Nephron (organoid): ENCODE data around the gene LDLR.

Experiments used
- H3K27ac Mint-ChIP-seq, 3 experiments: 2 replicates each; pipeline ENCODE4 v1.8.0; 2020; ENCODE audit warnings: mixed read lengths in 3 of 3, mild to moderate bottlenecking in 2 of 3, moderate library complexity in 1 of 3
- H3K27me3 Mint-ChIP-seq: 2 replicates; pipeline ENCODE4 v1.8.0; 2021; ENCODE audit warnings: low read depth, mild to moderate bottlenecking, moderate library complexity, mixed read lengths
- H3K36me3 Mint-ChIP-seq: 2 replicates; pipeline ENCODE4 v1.8.0; 2020; ENCODE audit warnings: low read depth, mixed read lengths
- H3K4me1 Mint-ChIP-seq: 2 replicates; pipeline ENCODE4 v1.8.0; 2020; ENCODE audit warnings: mixed read lengths
- H3K4me3 Mint-ChIP-seq, 3 experiments: 2 replicates each; pipeline ENCODE4 v1.8.0; 2020; ENCODE audit warnings: mild to moderate bottlenecking in 3 of 3, mixed read lengths in 3 of 3, moderate library complexity in 2 of 3
- H3K9me3 Mint-ChIP-seq: 2 replicates; pipeline ENCODE4 v1.8.0; 2020; ENCODE audit warnings: mixed read lengths
- TF ChIP-seq, protein P1 (sequence below), 3 experiments: fragments of 200-600 bp; sonication (generic); IDR thresholded peaks; one replicate each; pipeline ENCODE4 v1.5.0; 2021; ENCODE audit warnings: antibody characterized with exemption in 3 of 3; ENCODE audit not compliant: unreplicated experiment in 3 of 3

Gene LDLR

DNA sequence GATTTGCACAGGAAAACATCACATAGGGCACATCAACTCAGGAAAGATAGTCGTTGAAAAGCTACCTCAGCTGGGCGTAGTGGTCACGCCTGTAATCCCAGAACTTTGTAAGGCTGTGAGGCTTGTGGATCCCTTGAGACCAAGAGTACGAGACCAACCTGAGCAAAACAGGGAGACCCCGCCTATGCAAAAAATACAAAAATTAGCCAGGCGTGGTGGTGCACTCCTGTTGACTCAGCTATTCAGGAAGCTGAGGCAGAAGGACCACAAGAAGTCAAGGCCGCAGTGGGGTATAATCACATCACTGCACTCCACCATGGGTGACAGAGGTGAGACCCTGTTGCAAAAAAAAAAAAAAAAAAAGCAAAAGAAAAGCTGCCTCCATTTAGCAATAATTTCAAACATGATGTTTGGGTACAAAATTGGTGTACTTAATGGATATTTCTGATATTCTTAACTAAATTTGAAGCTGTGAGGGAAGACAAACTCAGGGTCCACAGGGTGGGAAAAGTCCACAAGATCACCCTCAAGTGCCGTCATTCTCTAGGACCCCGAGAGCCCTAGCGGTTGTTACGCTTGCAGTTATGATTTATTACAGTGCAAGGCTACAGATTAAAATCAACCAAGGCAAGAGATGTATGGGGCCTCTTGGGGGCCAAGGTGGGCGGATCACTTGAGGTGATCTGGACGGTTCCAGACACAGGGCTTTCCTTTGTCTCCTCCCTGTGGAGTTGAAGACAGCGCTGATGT is 42.5 kb upstream of the LDLR start:
- H3K36me3 Mint-ChIP-seq = peaks cover 64% of the 10 kb centered on the region
- peaks cover 6% of the 10 kb centered on the region for H3K4me1 Mint-ChIP-seq
- H3K27ac Mint-ChIP-seq = peak overlapping the region in 1 of 3 experiments; percentile 38
- no peaks in the 10 kb centered on the region for H3K27me3 Mint-ChIP-seq
- no peak overlapping the region for H3K4me3 Mint-ChIP-seq
- no peaks in the 10 kb centered on the region for H3K9me3 Mint-ChIP-seq
- TF ChIP-seq, protein P1, sequence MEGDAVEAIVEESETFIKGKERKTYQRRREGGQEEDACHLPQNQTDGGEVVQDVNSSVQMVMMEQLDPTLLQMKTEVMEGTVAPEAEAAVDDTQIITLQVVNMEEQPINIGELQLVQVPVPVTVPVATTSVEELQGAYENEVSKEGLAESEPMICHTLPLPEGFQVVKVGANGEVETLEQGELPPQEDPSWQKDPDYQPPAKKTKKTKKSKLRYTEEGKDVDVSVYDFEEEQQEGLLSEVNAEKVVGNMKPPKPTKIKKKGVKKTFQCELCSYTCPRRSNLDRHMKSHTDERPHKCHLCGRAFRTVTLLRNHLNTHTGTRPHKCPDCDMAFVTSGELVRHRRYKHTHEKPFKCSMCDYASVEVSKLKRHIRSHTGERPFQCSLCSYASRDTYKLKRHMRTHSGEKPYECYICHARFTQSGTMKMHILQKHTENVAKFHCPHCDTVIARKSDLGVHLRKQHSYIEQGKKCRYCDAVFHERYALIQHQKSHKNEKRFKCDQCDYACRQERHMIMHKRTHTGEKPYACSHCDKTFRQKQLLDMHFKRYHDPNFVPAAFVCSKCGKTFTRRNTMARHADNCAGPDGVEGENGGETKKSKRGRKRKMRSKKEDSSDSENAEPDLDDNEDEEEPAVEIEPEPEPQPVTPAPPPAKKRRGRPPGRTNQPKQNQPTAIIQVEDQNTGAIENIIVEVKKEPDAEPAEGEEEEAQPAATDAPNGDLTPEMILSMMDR (IDR thresholded peaks at IDR 0.05; ENCODE audit: unreplicated experiment in 3 of 3) = no peak

GRCh38 chr19:11047866-11048265 is 41.4 kb upstream of the LDLR start:
- H3K9me3 Mint-ChIP-seq = no peaks in the 10 kb centered on the region
- H3K27me3 Mint-ChIP-seq = no peaks in the 10 kb centered on the region
- TF ChIP-seq, protein P1 (IDR thresholded peaks at IDR 0.05; ENCODE audit: unreplicated experiment in 3 of 3) = no peak
- peaks cover 61% of the 10 kb centered on the region for H3K36me3 Mint-ChIP-seq
- peaks cover 6% of the 10 kb centered on the region for H3K4me1 Mint-ChIP-seq
- H3K27ac Mint-ChIP-seq = no peak overlapping the region
- H3K4me3 Mint-ChIP-seq = no peak overlapping the region

- H3K27ac Mint-ChIP-seq = no peak overlapping the region
- peaks cover 44% of the 10 kb centered on the region for H3K36me3 Mint-ChIP-seq
- peaks cover 6% of the 10 kb centered on the region for H3K4me1 Mint-ChIP-seq
- TF ChIP-seq, protein P1 (IDR thresholded peaks at IDR 0.05; ENCODE audit: unreplicated experiment in 3 of 3) = no peak
- no peak overlapping the region for H3K4me3 Mint-ChIP-seq
- H3K9me3 Mint-ChIP-seq = no peaks in the 10 kb centered on the region
- no peaks in the 10 kb centered on the region for H3K27me3 Mint-ChIP-seq
Observed at GRCh38 chr19:11050323-11051114, 38.7 kb upstream of the LDLR start.

DNA sequence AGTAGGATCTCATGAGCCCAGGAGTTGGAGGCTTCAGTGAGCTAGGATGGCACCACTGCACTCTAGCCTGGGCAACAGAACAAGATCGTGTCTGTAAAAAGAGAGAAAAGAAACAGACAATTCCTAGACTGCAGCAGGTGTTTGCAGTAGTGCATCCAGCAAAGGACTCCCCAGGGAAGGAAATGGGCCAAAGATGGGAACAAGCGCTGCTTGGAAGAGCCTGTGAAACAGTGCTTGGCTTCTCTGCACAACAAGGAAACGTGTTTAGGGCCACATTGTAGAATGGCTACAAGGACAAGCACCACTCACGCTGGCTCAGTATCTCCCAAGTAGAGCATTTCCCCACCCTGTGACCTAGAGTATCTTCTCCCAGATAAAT is 35.5 kb upstream of the LDLR start:
- Mint-ChIP-seq H3K4me3 (no peak overlapping the region), H3K9me3 (no peaks in the 10 kb centered on the region), H3K36me3 (peaks cover 30% of the 10 kb centered on the region), H3K27me3 (no peaks in the 10 kb centered on the region), H3K4me1 (peaks cover under 1% of the 10 kb centered on the region), H3K27ac (no peak overlapping the region)
- TF ChIP-seq, protein P1 (IDR thresholded peaks at IDR 0.05; ENCODE audit: unreplicated experiment in 3 of 3) = no peak

DNA sequence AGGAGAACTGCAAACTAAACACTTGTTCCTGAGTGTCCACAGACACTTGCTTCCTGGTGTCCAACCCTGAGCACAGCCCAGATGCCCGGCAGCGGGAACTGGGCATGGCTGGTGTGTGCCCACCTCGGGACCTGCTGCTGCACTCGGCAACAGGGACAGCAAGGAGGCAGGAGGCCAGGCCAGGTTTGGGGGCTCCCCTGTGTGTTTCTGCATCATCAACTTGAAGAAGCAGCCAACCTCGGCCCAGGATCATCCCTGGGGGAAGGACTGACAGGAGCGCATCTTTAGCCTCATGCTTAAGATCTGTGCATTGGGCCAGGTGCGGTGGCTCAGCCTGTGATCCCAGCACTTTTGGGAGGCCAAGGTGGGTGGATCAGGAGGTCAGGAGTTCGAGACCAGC is 35.1 kb upstream of the LDLR start:
- no peaks in the 10 kb centered on the region for H3K9me3 Mint-ChIP-seq
- H3K27ac Mint-ChIP-seq = no peak overlapping the region
- no peak overlapping the region for H3K4me3 Mint-ChIP-seq
- TF ChIP-seq, protein P1 (IDR thresholded peaks at IDR 0.05; ENCODE audit: unreplicated experiment in 3 of 3) = no peak
- H3K36me3 Mint-ChIP-seq = peaks cover 29% of the 10 kb centered on the region
- no peaks in the 10 kb centered on the region for H3K4me1 Mint-ChIP-seq
- H3K27me3 Mint-ChIP-seq = no peaks in the 10 kb centered on the region
